Stimulated activated naive CD8-positive, alpha-beta T cell treated with anti-CD3 and anti-CD28 coated beads, Interleukin-15, Interleukin-2, amounts not matched to agents 100 ng/mL and 50 ng/mL, for 24 hours (primary cell): ENCODE measurements around the gene WDFY2.
"Not testable (repeated sequence)": the region's sequence is repeated elsewhere in the genome, so short reads cannot be mapped to it uniquely, and the experiment has no call there.

Experiments
- H3K27ac Mint-ChIP-seq: one replicate; pipeline ENCODE4 v1.8.0; 2021; ENCODE audit warnings: mild to moderate bottlenecking, mixed read lengths
- H3K27me3 Mint-ChIP-seq: one replicate; pipeline ENCODE4 v1.8.0; 2021; ENCODE audit warnings: mixed read lengths
- H3K36me3 Mint-ChIP-seq: one replicate; pipeline ENCODE4 v1.8.0; 2021; ENCODE audit warnings: low read depth, mixed read lengths
- H3K4me1 Mint-ChIP-seq: one replicate; pipeline ENCODE4 v1.8.0; 2021; ENCODE audit warnings: low read depth, mixed read lengths
- H3K4me3 Mint-ChIP-seq: one replicate; pipeline ENCODE4 v1.8.0; 2021; ENCODE audit warnings: mild to moderate bottlenecking, mixed read lengths
- H3K9me3 Mint-ChIP-seq: one replicate; pipeline ENCODE4 v1.8.0; 2021; ENCODE audit warnings: mixed read lengths

WDFY2 gene

DNA sequence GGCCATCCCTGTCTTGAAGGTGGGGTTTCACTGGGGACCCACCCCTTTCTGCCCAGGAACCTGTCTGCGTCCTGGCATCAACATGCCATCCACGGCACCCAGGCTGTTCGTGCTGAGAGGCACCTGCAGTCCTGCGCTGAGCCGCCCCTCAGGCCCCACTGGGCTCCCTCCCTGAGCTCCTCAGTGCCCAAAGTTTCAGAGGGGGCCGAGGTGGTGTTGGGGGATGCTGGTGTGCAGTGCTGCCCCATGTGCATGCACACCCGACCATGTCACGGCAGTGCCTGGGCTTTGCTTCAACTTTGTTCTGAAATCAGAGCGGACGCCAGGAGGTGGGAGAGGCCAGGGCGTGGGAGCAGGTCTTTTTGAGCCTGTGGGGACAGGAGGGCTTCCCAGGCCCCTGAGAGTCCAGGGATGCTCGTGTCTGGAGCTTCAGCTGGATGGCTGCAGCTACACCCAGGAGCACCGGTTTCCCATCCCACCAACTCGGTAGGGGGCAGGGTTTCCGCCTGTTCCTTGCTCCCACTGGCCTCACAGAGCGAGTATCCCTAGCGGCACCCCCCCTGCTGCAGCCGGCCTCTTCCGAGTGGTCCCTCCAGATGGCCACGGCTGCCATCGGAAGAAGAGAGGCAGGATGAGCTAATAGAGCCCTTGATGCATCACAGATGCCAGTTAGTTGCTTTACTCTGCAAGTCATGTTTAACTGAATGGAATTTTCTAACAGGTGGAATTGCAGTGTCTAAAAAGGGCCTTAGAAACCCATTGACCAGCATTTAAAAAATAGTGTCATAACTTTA is 44.0 kb downstream of the WDFY2 start:
- H3K9me3 Mint-ChIP-seq, result no peaks in the 10 kb centered on the region
- H3K4me1 Mint-ChIP-seq, result peaks cover 54% of the 10 kb centered on the region
- no peaks in the 10 kb centered on the region for H3K27me3 Mint-ChIP-seq
- peak overlapping the region; percentile 49 for H3K27ac Mint-ChIP-seq
- no peak overlapping the region for H3K4me3 Mint-ChIP-seq
- no peaks in the 10 kb centered on the region for H3K36me3 Mint-ChIP-seq

DNA sequence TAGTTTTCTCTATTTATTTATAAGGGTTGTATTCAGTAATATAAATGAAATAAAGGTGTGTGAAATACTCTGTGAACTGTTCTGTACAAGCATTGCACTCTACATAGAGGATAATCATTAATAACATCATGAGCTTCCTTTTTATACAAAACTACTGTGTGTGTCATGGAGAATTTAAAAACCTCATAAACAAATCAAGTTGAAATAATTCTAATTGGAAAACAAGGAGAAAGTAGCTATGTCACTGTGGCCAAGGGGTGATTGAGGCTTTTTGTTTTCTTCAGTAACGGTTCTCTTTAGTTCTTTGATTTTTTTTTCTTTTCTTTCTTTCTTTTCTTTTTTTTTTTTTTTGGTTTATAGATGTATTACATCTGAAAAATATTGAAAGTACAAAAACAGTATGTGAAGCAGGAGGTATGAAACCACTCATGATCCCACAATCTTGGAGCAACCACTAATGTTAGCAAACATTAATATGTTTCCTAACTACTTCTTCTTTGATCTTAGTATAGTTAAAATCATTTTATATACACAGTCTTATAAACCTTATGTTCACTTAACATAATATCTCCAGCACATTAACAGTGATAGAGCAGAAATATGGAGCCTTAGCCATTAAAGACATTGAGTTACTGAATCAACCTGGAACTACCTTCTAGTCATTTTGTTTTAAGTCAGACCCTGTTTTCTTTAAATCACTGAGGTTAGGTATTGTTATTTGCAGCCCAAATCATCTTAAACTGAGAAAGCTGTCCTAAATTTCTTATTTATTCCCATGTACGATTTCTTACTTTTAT is 45.4 kb downstream of the WDFY2 start:
- H3K27ac Mint-ChIP-seq, result no peak overlapping the region
- no peak overlapping the region for H3K4me3 Mint-ChIP-seq
- no peaks in the 10 kb centered on the region for H3K27me3 Mint-ChIP-seq
- H3K9me3 Mint-ChIP-seq, result no peaks in the 10 kb centered on the region
- peaks cover 45% of the 10 kb centered on the region for H3K4me1 Mint-ChIP-seq
- H3K36me3 Mint-ChIP-seq, result peaks cover 3% of the 10 kb centered on the region

DNA sequence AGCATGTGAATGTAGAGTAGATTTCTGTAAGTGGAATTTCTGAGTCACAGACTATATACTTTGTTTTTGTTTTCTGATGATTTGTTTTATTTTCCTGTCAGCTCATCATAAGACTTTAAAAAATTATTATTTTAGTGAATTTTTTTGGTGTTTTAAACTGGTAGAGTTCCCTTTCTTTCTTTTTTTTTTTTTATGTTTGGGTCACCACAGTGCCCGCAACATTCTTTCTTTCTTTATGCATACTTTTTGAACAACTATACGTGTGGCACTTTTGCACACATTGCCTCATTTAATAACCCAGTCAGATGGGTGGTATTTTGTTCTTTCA is 46.0 kb downstream of the WDFY2 start:
- Mint-ChIP-seq H3K4me1 (peaks cover 47% of the 10 kb centered on the region), H3K9me3 (no peaks in the 10 kb centered on the region), H3K36me3 (peaks cover 4% of the 10 kb centered on the region), H3K4me3 (no peak overlapping the region), H3K27me3 (no peaks in the 10 kb centered on the region), H3K27ac (no peak overlapping the region)

DNA sequence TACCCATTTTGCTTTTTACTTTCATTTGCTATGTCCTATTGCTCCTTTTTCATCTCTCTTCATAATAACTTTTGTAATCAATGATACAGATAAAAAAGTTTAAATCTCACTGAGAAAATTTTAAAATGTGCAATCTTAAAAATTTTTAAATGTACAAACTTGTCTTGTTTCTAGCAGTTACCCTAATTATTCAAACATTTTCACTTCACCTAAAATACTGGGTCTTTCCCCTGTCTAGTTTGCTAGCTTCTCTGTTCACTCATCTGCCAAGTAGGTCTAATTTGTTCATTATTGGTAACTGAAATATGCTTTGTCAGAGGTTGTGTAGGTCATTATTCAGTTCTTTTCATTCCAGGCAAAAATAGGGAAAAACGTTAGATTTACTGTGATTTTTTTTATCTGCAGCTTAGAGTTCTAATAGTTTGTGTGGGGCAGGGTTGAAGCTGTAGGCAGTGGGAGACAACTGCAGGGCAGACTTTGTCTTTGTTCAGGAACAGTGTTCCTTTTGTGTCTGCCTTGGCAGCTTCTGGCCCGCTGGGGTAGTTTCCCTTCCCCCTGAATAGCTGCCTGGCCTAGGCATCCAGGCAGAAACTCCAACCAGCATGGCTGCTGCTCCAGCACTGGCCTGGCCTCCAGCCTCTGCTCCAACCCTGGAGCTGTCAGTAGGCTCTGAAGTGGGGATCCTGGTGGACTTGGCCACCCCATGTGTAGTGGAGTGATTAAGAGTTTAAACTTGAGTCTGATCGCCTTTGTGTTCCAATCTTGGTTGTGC is 48.5 kb downstream of the WDFY2 start:
- Mint-ChIP-seq H3K36me3 (peaks cover 8% of the 10 kb centered on the region), H3K27me3 (no peaks in the 10 kb centered on the region), H3K4me3 (no peak overlapping the region), H3K27ac (peak overlapping the region; percentile 13), H3K4me1 (peaks cover 65% of the 10 kb centered on the region), H3K9me3 (no peaks in the 10 kb centered on the region)

DNA sequence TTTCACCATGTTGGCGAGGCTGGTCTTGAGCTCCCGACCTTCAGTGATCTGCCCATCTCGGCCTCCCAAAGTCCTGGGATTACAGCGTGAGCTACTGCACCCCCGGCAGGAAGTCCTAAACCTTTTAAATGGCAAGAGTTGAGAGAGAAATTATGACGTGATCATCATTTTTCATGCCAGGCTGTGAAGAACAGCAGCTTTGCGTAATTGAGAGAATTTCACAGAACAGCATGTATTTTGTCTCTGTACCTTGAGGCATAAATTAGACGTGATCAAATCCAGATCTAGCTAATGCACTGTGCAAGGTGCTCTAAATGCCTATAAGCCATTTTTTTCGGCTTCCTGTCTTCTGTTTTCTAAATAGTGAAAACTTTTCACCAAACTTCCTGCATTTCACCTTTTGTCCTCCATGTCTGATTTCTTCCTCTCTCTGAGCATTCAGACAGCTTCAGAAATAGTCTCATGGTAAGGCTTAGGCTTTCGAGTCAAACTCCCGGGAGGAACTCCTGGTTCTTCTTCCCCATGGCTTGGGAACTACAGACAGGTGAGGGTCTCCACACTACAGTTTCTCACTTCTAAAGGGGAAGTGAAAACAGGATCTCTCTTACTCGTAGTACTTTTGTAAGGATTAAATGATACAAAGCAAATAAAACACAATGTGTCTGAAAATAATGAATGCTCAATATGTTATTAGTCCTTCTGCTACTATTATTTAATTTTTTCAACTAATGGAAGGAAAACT is 51.0 kb downstream of the WDFY2 start:
- H3K27ac Mint-ChIP-seq, result peak overlapping the region; percentile 84
- no peaks in the 10 kb centered on the region for H3K27me3 Mint-ChIP-seq
- peaks cover 52% of the 10 kb centered on the region for H3K4me1 Mint-ChIP-seq
- H3K4me3 Mint-ChIP-seq, result peak overlapping the region; percentile 52
- H3K36me3 Mint-ChIP-seq, result peaks cover 8% of the 10 kb centered on the region
- H3K9me3 Mint-ChIP-seq, result no peaks in the 10 kb centered on the region

DNA sequence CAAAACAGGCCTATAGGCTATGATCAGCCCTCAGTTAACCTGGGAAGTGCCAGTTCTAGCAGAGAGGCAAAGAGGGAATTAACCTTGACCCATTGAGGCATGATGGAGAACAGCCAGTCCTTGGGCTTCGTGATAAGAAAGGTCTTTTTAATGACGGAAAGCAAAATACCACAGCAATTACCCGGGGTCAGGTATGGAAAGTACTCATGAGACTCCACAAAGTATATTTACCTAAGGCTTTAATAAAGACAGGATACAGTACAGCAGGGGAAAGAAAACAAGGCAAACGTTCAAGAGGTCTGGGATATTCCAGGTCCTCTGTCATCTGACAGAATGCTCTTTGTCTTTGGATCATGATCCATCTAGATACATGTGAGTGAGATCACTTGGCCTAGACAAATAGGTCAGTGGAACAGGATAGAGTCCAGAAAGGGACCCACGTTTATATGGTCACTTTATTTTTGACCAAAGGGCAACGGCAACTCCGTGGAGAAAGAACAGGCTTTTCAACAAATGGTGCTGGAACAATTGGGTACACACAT is 52.2 kb downstream of the WDFY2 start:
- Mint-ChIP-seq H3K4me3 (no peak overlapping the region), H3K27me3 (no peaks in the 10 kb centered on the region), H3K9me3 (no peaks in the 10 kb centered on the region), H3K36me3 (peaks cover 8% of the 10 kb centered on the region), H3K4me1 (peaks cover 46% of the 10 kb centered on the region), H3K27ac (no peak overlapping the region)

DNA sequence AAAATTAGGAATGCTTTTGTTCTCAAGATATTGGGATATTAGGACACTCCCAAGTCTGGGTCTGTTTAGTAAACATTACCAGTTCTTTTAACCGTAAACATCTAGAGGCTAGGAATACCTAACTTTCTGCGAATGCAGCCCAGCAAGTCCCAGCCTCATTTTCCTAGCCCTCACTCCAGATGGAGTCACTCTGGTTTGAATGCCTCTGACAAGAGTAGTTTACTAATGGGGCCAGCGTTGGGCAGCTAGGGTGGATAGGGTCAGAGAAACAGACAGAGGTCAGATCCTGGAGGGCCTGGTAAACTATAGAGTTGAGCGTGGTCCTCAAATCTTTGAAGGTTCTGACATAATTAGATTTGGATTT is 53.6 kb downstream of the WDFY2 start:
- Mint-ChIP-seq H3K27ac (no peak overlapping the region), H3K9me3 (no peaks in the 10 kb centered on the region), H3K4me3 (no peak overlapping the region), H3K36me3 (peaks cover 8% of the 10 kb centered on the region), H3K4me1 (peaks cover 39% of the 10 kb centered on the region), H3K27me3 (no peaks in the 10 kb centered on the region)

DNA sequence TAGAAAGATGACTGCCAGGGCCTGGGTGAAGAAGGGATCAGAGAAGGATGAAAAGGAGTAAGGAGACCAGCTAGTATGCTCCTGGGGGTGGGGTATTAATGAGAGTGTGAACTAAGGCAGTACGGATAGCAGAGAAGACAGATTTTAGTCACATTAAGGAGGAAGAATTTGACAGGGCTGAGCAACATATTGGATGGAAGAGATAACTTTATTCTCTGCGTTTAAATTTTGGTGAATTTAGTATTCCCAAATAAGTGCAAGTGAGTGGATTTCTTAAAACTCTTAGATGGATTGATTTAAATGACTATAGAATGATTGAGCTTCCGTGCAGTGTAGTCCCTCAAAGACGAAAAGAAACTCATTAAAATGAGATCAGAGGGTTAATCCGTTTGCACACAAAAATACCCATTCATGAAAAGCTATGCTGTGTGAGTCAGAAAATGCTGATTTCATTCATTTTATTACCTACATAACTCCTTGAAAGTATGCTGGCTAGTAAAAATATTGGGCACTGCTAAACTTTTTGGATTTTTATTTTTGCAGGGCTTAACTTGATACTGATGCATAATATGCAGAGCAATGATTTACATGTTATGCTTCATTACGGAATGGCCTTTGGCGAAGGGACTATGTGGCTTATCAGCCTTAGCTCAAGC is 54.1 kb downstream of the WDFY2 start:
- H3K27ac Mint-ChIP-seq, result no peak overlapping the region
- peaks cover 8% of the 10 kb centered on the region for H3K36me3 Mint-ChIP-seq
- no peaks in the 10 kb centered on the region for H3K9me3 Mint-ChIP-seq
- H3K27me3 Mint-ChIP-seq, result no peaks in the 10 kb centered on the region
- H3K4me1 Mint-ChIP-seq, result peaks cover 39% of the 10 kb centered on the region
- no peak overlapping the region for H3K4me3 Mint-ChIP-seq

DNA sequence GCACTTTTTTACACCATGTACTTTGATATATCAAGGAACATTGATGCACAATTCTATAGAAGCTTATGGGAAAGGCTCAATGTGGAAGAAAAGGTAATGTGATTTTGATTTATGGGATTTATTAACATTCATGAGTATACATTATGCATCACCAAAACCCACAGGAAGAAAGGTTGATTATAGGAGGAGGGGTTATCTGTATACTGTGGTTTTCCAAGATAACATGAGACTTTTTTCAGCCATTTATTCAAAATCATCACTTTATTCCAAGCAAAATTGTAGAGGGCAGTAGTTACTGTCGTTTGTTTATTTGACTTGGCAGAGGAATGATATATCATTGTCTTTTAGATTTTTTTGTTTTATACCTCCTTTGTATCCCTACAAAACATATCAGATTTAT is 54.9 kb downstream of the WDFY2 start:
- Mint-ChIP-seq H3K9me3 (no peaks in the 10 kb centered on the region), H3K4me1 (peaks cover 46% of the 10 kb centered on the region), H3K27ac (no peak overlapping the region), H3K27me3 (no peaks in the 10 kb centered on the region), H3K36me3 (peaks cover 8% of the 10 kb centered on the region), H3K4me3 (no peak overlapping the region)

DNA sequence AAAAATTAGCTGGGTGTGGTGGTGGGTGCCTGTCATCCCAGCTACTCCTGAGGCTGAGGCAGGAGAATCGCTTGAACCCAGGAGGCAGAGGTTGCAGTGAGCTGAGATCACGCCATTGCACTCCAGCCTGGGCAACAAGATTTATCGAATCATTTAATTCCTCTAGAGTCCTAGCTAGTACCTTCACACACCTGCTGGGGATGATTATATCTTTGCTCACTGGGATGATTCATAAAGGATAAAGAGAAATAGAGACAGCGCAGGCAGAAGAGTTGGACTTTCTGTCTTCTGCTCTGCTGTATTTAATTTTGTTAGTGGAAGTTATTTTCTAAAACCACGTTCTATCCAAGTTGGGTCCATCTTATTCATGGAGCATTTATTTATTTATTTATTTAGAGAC is 56.4 kb downstream of the WDFY2 start:
- H3K36me3 Mint-ChIP-seq, H3K27me3 Mint-ChIP-seq: not testable (repeated sequence)
- H3K4me1 Mint-ChIP-seq, result peaks cover 47% of the 10 kb centered on the region

DNA sequence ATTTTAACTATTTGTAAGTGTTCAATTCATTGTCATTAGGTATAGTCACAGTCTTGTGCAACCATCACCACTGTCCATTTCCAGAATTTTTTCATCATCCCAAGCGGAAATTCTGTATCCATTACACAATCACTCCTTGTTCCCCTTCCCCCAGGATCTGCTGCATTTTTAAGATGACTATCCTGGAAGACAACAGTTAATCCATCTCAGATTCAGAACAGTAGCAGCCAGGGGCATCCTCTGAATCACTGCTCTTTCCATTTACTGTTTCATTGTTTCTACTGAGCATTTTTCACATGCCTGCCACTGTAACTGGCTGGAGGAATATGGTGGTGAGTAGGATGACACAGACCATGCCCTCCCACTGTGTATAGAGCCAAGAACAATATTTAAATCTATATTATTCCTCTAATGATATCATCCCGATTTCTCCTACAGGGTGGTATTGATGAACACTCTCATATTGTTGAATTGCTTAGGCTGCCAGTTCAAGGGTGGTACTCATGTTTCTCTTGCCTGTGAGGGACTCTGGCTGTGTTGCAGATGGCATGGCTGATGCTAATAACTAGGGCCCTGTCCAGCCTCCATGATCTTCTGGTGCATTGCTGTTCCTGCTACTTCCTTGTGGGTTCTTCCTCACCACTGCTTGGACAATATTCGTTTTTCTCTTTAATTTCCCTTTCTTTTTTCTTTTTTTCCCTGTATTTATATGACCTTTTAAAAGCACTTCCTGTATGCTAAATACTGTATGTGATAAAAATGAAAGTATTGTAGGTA is 59.0 kb downstream of the WDFY2 start:
- H3K9me3 Mint-ChIP-seq, result no peaks in the 10 kb centered on the region
- H3K4me3 Mint-ChIP-seq, result no peak overlapping the region
- H3K4me1 Mint-ChIP-seq, result peaks cover 46% of the 10 kb centered on the region
- no peaks in the 10 kb centered on the region for H3K36me3 Mint-ChIP-seq
- peak overlapping the region; percentile 40 for H3K27ac Mint-ChIP-seq
- H3K27me3 Mint-ChIP-seq, result no peaks in the 10 kb centered on the region

More for the DNA sequence above, 56.4 kb downstream of the WDFY2 start:
- H3K27ac Mint-ChIP-seq, H3K9me3 Mint-ChIP-seq, H3K4me3 Mint-ChIP-seq: not testable (repeated sequence)

DNA sequence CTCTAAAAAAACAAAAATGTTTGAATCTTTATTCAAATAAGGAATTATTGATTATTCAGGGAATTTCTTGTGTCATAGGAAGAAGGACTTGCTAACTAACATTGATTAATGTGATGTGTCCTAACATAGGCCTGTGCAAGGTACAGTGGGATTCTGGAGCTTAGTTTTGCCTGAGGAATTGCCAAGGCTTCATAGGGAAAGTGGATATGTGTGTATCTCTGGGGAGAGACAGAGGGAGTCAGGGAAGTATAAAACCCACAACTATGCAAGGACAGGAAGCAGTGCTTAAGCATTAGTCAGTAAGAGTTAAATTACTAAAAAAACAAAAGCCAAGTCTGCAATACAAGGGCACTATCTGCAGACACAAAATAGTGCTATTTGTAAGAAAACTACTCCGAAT is 59.6 kb downstream of the WDFY2 start:
- Mint-ChIP-seq H3K27ac (peak overlapping the region; percentile 56), H3K4me1 (peaks cover 46% of the 10 kb centered on the region)

DNA sequence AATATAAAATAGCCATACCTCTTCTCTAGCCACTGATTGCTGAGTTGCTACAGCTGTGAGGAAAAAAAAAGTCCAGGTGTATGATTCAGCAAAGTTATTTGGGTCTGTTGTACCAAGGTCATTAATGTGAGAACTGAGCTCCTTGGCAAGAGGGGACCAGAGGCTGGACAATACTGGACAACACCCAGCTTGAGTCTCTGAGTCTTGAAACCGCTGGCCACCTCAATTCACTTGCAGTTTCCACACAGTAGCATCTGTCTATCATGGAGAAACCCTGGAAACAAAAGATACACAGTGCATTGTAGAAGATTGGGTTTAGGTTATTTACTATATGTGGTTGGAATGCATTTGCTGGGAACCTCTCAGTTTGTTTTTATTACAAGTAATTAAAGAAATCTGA is 60.4 kb downstream of the WDFY2 start:
- H3K36me3 Mint-ChIP-seq, result no peaks in the 10 kb centered on the region
- H3K27ac Mint-ChIP-seq, result peak overlapping the region; percentile 73
- H3K27me3 Mint-ChIP-seq, result no peaks in the 10 kb centered on the region
- H3K9me3 Mint-ChIP-seq, result no peaks in the 10 kb centered on the region
- H3K4me3 Mint-ChIP-seq, result peak overlapping the region; percentile 9
- peaks cover 45% of the 10 kb centered on the region for H3K4me1 Mint-ChIP-seq

More for the DNA sequence above, 59.6 kb downstream of the WDFY2 start:
- Mint-ChIP-seq H3K27me3 (no peaks in the 10 kb centered on the region), H3K4me3 (peak overlapping the region; percentile 1), H3K9me3 (no peaks in the 10 kb centered on the region), H3K36me3 (no peaks in the 10 kb centered on the region)
